DMS153 treated with DMSO at 0.1 percent for 48 hours (cell line): ENCODE measurements around the gene ZBTB20.

ENCODE experiments used
- DNase-seq: peaks from one replicate; lab custom pipeline; 2025; ENCODE audit not compliant: unreplicated experiment; lab: John Stamatoyannopoulos, UW

The ZBTB20 gene

DNA sequence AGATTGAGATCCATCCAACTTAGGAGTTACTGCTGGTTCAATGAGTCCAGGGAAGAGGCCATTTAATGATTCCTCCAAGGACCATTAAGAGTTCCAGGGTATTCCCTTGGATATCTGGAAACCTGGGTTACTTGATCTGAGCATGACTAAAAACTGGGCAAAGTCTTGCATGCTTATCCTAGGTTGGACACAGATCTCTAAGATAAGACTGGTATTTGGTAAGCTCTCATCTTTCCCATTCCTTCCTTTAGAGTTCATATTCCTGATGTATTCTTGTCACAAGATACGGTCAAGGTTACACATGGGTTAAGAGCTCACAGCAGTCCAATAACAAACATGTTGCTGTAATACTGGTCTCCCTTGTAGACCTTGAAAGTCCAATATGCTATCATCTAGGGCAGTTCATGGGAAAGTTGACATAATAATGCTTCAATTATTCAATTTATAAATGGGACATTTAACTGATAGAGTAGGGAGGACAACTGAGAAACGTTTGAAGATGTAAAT, 551.5 kb downstream of the ZBTB20 start:
- no peak for DNase-seq

DNA sequence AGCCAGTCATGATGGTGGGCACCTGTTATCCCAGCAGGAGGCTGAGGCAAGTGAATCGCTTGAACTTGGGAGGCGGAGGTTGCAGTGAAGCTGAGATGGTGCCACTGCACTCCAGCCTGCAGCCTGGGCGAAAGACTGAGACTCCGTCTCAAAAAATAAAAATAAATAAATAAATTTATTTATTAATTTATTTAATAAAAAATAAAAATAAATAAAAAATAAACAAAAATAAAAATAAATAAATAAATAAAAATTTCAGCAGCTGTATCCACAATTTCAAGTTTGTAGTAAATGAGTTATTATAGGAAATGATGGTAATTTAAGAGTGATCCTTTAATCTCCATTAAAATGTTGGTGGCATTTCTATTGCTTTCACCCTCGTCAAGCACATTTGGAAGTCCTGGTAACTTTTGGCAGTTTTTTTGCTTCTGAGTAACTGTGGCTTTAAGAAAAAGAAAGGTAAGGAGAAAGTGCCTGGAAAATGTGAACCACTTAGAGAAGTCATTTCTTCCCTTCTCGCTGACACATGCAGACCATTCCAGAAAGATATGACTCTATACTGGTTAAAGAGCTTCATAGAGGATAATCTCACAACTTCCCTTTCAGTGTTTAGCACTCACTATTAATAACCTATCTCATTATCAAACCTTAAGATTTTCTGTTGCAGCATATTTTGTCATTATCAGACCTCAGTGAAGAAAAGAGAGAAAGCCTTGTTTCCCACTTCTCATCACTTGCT, 556.6 kb downstream of the ZBTB20 start:
- no peak for DNase-seq

DNA sequence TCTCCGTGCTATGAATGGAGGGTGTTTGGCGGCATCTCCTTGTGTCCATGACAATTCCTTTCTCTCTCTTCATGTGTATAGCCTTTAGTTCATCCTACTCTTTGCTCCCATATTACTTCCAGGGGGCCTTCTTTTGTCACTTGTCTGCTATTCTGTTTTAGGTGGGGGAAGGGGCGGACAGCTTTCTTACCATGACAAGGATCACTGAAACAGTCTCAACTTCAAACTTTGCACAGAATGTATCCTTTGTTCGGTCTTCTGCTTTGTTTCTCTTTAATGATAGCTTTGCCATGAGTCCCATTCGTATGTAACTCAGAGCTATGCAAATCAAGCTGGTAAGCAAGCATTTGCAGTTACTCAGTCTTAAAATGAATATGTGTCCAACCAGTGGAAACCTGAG, 559.1 kb downstream of the ZBTB20 start:
- DNase-seq: no peak

DNA sequence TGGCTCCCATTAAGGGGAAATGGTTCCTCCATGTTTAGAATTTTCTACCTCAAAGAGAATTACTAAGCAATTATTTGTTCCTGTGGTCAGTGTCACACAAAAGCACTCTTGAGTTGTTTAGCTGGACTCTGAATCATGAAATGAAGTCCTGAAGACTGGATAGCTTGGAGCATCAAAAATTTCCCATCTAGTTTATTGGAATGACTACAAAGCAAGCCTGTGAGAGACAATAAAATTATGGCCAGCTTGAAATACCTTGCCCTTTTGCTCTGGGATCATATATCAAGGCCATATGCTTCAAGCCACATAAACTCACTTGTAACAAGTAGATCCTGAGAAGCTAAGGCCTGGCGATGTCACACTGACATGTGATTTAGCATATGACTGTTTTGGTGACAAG, 561.0 kb downstream of the ZBTB20 start:
- DNase-seq: no peak

DNA sequence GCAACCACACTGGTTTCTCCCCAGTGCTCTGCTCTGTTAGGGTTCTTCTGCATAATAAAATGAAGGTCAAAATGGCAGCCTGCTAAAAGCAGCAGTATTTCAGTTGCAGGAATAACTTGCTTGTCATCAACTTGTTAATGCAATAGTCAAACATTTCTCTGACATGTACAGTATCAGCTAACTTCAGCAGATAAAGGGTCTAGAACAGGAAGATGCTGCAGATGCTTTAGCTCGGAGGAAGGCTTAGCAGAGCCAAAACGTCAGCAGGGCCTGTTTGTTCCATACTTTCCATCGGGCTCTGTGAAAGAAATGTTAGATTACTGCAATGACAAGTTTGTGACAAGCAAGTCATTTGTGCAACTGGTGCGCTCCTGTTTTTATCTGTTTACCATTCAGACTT, 561.4 kb downstream of the ZBTB20 start:
- DNase-seq: no peak

DNA sequence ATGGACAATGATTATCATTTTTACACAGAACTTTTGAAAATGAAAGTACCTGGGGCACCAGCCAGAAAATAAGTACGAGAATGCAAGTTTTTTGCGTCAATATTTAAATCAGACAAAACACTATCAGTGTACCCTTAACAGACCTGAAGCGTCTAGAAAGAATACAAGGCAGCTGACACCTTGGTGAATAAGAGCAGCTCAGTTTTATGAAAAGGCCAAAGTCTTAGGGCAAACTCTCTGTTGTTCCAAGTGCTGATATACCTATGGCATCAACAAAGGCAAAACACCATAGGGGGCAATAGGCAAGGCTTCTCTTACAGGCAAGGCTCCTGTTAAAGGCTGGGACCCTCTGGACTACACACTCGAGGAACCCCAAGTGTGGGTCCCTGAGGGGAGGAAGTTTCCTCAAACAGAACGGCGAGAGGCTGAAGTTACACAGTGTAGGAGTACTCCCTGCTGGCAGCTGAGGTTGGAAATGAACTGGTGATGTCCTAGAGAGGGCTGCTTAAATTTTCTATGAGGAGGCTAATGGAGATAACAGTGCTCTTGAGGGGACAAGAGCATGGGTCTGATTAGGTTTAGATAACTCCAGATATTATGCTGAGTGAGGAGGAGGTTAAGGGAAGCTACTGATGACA, 562.2 kb downstream of the ZBTB20 start:
- DNase-seq: no peak

DNA sequence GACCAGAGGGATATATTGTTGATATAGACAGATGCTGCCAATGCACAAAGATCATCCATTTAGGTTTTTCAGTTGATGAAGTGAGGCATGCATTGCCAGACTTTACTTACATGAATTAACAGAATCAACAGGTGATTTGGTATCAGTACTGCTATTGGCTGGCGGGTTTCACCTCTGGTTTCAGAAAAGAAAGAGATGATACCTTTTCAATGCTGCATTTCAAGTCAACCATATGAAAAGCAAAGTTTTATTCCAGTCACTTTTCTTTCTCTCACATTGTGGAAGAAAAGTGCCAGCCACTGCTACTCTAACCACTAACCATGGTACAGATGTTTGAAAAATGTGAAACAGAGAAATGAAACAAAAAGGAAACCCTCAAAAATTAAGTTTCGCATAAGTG, 564.2 kb downstream of the ZBTB20 start:
- DNase-seq: no peak

DNA sequence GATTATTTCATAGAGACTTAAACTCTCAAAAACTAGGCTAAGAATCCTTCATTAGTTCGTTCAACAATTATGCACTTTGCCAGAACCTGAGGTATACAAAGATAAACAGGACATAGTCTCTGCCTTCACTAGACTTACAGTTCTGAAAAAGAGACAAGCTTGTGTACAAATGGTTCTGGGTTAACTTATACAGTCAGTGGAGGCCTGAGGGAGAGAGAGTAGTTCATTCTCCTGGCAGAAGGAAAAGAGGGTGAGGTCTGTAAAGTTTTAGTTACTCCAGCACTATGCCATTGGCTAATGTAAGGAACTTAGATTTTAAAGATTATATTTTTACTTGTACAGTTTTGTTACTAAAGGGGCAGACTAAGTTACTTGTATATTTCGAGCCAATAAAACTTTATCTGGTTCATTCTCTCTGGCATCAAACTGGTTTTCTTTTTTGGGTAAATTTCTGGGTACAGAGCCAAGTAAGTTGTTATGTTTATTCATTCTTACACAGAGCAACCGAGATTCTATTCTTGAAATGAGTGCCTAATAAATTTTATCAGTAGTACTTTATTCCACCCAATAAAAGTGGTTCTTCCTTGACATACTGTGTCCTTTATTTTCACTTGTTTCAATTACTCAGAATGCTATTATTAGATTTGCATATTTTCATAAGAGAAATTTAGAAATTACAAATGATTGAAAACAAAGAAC, 574.6 kb downstream of the ZBTB20 start:
- DNase-seq: no peak

DNA sequence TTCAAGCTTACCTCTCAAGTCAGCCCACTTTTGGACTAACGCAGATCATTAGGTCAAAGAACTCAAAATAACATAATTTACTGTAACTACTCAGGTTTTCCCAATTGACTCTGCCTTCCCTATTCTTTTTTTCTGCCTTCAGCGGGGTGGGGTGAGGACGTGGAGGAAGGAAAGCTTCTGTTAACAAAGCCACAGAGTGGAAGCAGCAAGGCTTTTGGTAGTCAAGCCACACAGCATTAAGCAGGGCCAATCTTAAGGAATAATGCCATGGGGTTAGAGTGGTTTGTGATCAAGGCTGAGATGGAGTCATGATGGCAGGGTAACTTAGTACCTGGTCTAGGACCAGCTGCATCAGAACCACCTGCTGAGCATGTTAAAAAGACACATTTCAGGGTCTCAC, 575.7 kb downstream of the ZBTB20 start:
- no peak for DNase-seq

DNA sequence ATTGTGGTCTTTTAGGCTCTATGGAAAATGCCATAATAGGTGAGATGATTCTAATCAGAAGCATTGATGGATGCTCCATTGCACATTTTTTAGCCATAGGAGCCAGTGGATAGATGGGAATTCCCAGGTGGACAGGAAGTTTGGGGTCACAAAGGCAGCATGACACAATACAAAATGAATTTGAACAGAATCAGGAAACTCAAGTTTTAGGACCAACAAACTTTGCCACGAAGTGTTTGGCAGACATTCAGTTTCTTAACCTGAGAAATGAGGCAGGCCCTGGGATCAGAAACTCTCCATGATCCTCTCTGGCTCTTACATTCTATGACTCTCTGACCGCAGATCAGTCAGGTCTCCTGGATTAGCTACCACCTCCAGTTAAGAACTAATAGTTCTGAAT, 577.9 kb downstream of the ZBTB20 start:
- no peak for DNase-seq

DNA sequence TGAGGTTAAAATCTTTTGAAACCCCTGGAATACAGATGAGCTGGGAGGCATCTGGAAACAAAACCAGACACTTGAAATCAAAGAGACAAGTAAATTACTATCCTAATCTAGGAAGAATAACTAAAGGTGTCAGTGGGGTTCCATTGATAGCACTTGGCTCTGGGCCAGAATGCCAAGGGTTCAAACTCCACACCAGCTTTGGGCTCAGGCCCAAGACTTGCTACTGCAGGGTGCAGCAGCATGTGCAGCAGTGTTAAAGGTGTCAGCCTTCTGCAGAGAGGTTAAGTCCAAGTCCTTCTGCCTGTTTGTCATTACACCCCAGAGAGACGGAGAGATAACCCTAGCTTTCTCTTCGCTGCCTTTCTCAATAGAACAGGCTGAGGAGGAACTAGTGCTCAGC, 579.3 kb downstream of the ZBTB20 start:
- no peak for DNase-seq

DNA sequence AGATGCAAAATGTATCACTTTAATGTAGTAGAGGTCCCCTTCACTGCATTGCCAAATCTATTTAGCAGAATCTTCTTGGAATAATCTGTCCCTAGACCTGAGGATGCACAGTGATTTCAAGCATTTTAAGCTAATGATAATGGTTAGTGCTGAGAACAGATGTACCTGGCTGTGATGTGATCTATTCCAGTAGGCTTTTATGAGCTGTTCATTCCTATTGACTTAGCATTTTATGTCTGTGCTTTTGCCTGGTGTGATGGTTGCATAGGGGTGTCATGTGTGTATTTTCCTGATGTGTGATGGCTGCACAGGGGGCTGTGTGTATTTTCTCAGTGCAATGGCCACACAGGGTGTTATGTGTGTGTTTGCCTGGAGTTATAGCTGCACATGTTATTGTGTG, 580.3 kb downstream of the ZBTB20 start:
- no peak for DNase-seq

DNA sequence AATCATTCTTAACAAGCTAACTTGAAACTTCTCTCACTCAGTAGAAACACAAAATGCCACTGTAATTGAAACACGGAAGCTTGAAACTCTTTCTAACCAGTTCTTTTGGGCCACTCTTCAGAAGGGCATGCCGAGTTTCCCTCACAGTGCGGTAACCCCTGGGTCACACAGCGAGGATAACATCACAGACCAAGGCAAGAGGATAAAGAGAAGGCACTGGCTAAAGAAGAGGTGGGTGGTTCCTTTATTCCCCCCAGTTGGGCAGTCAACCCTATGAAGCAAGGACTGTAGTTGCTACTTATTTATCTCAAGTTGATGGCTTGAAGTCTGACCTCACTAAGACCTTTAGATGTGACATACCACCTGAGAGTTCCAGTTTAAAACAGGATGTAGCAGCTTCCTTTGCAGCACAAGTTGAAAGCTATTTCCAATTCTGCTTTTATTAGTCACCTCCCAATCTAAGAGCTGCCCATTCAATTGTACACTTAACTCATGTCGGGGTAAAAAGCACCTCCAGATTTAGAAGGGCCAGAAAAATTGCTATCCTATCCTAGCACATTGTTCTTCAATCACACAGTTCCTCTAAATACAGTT, 580.8 kb downstream of the ZBTB20 start:
- DNase-seq: no peak

DNA sequence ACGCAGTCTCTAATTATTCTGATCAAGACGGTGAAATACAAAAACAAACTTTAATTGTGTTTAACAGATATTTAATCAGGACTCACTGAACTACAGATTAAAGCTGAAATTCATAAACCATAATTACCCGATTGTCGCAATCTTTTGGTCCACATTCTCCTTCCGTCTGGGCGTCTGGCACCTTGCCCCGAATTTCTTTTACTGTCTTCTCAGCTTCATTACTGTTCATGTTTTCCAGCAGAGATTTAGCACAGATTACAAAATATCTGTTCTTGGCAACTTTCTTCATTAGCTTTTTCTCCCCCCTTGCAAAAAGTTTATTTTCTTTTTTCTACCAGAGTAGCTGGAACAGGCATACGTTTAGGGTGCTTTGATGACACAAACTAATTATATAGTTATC, 581.9 kb downstream of the ZBTB20 start:
- DNase-seq: no peak

DNA sequence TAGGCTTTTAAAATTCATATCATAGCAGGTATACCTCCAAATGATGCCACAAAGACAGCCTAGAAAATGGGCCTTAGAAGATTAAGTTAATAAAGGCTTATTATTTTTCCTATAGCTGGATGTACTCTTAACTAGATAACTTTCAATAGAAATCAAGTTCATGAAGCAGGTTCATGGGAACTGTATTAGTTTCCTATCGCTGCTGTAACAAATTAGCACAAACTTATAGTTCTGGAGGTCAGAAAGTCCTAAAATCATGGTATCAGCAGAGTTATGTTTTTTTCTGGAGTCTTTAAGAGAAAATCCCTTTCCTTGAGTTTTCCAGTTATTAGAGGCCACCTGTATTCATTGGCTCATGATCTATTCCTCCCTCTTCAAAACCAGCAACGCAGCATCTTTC, 583.4 kb downstream of the ZBTB20 start:
- DNase-seq: no peak

DNA sequence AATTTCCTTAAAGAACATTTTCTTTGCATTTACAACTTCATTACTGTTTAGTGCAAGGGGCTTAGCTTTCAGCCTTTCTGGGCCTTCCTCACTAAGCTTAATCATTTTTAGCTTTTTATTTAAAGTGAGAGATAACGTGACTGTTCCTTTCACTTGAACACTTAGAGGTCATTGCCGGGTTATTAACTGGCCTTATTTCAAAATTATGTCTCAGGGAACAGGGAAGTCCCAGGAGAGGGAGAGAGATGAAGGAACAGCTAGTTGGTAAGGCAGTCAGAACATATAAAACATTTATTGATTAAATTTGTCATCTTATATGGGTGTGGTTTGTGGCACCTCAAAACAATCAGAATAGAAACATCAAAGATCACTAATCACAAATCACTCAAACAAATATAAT, 584.5 kb downstream of the ZBTB20 start:
- no peak for DNase-seq

DNA sequence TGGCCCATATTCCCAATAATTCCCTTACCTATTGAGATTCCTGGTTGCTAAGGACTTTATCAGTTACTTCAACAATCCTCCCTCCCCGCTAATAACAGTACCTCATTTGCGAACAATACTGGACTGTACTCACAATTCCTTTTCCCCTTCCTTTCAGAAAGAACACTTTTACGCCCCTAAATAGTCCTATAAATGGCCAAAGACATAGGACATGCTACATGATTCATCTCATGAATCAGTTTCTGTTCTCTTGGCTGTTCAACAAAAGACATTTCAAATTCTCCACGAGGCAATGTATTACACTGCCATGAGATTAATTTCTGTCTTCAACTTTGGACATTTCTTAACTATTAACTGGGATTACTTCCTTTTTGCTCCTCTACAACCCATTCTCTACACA, 588.8 kb downstream of the ZBTB20 start:
- DNase-seq: no peak

DNA sequence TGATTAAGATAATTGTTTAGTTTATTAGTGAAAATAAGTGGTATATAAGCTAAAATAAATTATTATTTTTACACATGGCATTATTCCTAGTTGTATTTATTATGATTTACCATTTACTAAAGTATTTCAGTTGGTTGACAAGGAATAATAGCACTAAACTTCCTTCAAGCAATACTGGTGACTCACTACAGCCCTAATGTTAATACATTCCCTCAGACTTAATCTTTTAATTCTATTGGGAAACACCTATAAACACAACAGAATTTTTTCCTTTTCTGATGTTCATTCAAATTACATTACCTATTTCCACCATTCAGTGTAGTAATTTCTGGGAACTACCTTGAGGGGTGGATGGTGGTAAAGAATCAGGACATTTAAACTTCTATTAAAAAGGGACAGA, 589.3 kb downstream of the ZBTB20 start:
- DNase-seq: no peak

DNA sequence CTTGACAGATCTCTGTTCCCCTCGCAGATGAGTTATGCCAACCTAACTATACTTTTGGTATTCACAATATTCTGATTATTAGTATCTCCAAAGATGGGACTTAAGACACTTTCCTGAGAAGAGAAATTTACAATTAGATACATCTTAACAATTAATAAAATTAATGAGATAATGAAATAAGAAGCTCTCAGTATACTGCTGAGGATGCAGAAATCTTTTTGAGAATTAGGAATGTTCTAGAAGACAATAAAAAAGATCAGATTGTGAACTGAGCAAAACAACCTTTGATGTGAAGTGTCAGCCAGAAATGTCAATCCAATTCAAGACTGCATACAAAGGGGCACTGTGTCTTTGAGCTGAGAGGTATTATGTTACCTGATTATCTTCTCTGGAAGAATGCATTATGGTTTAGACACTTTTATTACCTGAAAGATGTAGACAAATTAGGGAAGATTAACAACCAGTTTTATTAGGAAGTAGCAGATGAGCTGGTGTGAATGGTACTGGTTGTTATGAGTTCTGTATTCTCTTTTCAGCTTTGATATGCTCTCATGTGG, 590.4 kb downstream of the ZBTB20 start:
- DNase-seq: no peak

DNA sequence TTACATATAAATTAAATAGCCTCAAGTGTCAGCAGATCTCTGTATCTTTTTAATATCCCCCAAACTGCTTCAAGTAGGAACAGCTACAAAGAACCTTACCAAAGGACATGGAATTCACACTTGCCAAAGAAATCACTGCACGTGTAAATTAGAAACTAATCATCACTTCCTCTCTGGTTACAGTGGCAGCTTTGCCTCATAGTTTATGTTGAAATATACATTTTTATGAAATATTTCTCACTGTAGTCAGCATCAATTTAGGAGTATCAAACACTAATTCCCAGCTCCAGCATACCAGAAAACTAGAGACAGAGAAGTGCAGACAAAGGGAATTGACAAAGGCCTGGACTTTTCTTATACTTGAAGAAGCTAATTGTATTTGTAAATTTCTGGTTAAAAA, 592.4 kb downstream of the ZBTB20 start:
- DNase-seq: no peak

DNA sequence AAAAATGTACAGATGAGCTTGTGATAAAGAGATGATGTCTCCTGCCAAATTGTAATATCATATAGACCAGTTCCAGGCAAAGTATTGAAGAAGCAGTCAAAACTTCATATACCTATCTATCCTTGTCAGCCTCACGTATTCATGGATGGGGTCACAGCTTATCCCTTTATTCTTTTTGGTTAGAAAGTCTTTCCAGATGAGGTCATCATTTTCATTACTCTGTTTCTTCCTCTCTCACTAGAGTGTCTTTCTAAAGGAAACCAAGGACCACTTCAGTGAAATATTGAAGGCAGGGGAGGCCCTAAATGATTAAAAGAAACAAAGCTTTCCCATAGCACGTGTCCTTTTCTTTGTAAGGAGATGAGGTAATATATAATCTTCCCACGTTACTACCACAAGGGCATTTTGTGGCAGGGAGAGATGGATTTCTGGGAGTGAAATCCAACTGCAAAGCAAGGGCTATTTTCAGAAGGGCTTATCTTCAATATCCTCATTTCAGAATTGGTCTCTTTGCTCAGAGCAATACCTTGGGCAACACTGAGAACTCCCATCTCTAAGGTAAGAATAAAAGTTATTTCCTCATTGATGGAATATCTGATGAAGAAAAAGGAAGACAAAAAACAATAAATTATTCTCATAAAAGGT, 593.0 kb downstream of the ZBTB20 start:
- DNase-seq: no peak
